HG02870 (cell line): ENCODE results near the gene RREB1.
A peak's percentile ranks its signal among the peaks of the same experiment; 100 is the strongest.

Experiments
- ATAC-seq: cut with Tn5 transposase; IDR thresholded peaks from one replicate; pipeline ENCODE4 v1.9.1; 2021; ENCODE audit warnings: mild to moderate bottlenecking, moderate library complexity; ENCODE audit not compliant: unreplicated experiment

RREB1 gene

DNA sequence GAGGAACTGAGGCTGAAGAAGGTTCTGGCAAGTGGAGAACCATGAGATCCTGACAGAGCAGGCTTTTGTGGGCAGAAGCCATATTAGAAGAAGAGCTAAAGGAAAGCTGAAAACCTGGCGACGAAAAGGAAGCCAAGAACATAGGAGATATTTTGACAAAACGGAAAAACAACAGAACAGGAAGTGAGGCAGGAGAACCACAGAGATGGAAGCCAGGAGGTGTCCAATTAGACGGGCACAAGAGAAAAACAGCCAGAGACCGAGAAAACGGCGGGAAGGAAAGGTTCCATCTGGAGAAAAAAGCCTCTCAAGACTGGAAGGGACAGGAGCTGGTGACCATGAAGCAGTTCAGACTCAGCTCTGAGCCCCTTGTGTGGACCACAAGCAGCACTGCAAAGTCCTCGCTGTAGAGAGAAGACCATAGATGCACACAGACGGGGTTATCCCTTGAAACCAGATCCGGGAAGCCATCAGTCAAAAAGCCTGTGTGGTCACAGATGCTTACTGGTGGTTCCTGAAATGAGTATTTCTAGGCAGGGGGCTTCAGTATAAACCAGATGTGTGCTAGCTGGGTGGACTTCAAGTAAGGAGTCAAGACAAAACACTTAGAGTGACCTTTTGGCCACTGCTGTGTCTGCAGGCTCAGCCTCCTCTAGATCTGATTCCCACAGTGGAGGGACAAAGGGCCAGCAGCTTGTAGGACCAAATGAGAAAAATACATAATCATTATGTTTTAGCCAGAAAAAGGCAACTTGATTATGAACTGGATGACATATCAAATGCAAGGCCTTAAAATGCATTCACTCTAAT, 174.5 kb downstream of the RREB1 start:
- peak; percentile 47 for ATAC-seq

DNA sequence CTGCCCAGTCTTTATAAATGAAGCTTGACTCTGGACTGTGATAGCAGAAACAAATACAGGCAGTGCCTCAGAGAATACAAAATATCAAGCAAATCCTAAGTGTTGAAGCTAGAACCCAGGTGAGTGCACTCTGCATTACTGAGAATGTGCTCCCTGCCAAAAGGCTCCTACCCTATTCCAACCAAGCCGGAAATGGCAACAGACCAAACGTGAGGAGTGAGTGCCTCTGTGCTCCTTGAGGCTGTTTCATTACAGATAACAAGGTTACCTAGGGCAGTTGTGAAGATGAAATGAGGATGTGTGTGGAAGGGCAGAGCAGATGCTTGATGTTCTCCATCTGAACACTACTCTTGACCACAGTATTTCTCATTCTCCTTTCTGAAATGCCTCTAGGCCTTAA, 175.9 kb downstream of the RREB1 start:
- no peak for ATAC-seq

DNA sequence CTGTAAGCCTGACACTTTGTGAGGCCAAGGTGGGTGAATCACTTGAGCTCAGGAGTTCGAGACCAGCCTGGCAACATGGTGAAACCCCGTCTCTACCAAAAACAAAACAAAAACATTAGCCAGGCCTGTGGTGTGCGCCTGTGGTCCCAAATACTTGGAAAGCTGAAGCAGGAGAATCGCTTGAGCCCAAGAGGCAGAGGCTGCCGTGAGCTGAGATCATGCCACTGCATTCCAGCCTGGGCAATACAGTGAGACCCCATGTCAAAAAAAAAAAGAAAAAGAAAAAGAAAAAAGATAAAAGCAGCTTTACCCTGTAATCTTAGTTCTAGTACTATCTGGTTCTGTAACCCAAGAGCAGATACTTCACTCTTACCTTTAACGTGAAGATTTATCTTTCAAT, 177.7 kb downstream of the RREB1 start:
- no peak for ATAC-seq

DNA sequence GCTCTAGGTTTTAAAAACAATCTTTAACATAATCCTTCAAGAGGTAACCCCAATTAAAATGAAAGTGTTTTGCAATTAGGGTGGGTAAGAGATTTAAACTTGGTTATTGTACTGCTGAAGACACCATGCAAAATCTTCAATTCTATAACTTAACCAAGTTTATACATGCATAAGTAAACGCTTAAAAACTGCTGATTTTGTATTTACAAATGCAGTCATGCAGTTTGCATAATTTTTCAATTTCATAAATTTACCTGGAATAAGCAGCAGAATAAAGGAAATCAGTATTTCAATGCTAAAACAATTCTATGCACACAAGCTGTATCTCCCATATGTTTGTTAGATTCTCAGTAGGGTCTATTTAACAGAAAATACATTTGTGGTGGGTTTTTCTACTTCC, 182.3 kb downstream of the RREB1 start:
- no peak for ATAC-seq

DNA sequence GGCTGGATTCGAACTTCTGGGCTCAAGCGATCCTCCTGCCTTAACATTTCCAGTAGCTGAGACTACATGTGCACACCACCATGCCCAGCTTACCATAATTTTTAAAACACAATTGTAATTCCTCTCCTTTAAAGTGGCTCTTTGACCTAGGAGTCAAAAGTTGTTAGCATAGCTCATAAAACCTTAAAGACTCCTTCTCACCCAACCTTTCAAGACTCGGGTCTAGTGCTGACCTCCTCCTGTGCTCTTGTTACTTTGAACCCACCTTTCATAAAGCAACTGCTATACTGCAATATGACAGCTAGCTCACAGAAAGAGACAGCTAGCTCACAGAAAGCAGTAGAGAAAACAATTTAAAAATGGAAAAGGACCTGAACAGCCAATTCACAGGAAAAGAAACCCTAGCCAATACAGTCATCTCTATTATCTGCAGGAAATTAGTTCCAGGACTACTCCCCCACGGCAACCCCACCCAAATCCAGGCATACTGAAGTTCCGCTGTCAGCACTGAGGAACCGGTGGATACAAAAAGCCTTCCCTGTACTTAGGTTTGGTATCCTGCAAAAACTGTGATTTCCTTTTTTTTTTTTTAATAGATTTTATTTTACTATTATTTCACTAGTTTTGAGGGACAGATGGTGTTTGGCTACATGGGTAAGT, 185.0 kb downstream of the RREB1 start:
- ATAC-seq, result no peak

DNA sequence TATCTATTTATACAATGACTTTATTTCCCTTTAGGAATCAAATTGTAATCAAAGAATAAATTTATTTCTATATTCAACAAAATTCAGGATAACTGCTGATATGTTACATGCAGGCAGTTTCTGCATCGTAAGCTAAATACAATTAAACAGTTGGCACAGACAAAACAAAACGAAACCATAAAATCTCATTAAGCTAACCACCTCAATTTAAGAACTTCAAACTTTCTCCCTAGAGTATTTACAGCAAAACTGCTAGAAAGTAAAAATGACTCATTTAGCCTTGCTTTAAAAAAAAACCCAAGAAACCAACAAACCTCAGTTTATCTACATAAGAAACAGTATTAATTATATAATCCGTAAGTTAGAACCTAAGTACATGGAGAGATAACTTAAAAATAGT, 188.2 kb downstream of the RREB1 start:
- ATAC-seq, result no peak

DNA sequence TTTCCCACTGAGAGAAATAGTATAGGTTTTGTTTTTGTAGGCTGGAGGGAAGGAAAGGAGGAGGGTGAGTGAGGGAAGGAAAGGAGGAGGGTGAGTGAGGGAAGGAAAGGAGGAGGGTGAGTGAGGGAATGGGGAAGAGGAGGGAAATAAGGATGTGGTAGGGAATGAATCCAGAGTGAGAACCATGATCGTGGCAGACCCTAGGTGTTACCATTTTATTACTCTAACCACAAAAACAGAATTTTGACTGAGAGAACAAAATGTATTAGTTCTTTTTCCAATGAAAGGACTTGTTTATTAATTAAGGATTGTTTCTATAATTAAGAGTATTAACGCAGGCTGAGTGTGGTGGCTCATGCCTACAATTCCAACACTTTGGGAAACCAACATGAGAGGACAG, 188.8 kb downstream of the RREB1 start:
- no peak for ATAC-seq

DNA sequence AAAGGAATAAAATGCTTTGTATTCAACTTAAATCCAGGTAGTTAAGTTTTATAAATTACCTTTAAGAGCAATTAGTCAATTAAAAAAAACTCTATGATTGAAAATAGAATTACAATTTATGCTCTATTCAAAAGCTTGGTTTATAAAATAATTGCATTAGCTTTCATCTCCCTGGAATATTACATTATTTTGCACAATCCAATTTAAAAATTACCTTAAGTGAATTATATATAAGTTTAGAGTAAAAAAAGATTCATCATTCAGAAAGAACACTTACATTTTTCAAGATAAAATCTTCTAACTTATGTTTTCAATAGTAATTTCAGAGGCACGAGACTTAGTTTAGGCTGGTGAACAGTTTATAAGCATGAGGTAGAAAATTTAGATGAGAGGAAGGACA, 190.4 kb downstream of the RREB1 start:
- ATAC-seq, result no peak

DNA sequence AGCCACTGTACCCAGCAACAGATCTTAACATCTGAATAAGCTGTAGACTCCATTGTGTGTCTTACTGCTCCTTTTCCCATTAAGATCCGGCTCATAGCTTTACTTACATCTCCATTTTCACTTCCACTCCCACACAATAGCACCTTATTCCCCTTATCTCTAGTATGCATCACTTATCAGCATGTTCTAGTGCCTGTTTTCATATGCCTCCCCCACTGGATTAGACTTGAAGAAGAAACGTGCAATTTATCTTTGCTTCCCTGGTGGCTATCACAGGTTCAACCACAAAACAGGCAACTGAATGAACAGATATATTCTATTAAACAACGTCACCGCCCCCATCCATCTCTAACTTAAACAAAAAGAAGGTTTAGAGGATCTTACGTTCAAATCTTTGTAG, 193.2 kb downstream of the RREB1 start:
- no peak for ATAC-seq
